HG02981 (cell line): Measurements from ENCODE around the gene STAP1.
"Not testable (repeated sequence)": the region's sequence is repeated elsewhere in the genome, so short reads cannot be mapped to it uniquely, and the experiment has no call there.

Experiments used
- ATAC-seq: cut with Tn5 transposase; IDR thresholded peaks from one replicate; pipeline ENCODE4 v1.9.1; 2021; ENCODE audit warnings: mild to moderate bottlenecking, moderate library complexity; ENCODE audit not compliant: unreplicated experiment

Gene STAP1

DNA sequence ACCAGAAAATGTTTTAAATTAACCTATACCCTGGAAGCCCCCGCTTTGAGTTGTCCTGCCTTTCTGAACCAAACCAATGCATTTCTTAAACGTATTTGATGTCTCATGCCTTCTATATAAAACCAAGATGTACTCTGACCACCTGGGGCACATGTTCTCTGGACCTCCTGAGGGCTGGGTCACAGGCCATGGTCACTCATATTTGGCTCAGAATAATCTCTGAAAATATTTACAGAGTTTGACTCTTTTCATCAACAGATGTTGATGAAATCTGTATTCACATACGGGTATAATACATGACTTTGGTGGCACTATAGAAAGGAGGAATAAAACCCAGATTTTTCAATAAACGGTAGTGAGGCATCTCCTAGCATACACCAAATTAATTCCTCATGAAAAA is 55.7 kb downstream of the STAP1 start:
- ATAC-seq: no peak

DNA sequence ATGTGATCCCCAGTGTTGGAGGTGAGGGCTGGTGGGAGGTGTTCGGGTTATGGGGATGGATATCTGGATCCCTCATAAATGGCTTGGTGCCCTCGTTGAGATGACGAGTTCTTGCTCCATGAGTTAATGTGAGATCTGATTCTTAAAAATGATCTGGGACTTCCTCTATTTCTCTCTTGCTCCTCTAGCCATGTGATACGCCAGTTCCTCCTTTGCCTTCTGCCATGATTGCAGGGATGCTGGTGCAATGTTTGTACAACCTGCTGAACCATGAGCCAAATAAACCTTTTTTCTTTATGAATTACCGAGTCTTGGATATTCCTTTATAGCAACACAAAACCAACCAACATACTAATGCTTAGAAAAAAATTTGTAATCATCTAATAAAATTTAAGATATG is 56.6 kb downstream of the STAP1 start:
- ATAC-seq: no peak

- no peak for ATAC-seq
These were observed 58.0 kb downstream of the STAP1 start for GRCh38 chr4:67616478-67616877.

DNA sequence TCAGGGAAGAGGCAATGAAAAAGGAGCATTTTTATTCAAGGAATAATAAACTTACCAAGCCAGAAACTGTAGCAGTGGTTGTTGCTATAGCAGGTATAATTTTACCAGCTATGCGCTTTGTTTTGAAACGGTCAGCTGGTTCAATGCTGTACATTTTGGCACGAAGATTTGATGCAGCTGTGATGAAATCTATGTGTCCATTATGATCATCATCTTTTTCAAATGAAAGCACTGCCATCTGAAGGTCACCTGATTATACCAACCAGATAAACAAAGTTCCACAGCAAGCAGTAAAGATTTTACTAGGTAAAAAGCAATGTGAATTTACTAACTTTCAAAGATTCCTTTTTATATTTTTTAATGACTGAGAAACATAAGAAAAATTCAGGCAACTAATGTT is 66.4 kb downstream of the STAP1 start:
- ATAC-seq: no peak

GRCh38 chr4:67632492-67632891 is 74.0 kb downstream of the STAP1 start:
- no peak for ATAC-seq

DNA sequence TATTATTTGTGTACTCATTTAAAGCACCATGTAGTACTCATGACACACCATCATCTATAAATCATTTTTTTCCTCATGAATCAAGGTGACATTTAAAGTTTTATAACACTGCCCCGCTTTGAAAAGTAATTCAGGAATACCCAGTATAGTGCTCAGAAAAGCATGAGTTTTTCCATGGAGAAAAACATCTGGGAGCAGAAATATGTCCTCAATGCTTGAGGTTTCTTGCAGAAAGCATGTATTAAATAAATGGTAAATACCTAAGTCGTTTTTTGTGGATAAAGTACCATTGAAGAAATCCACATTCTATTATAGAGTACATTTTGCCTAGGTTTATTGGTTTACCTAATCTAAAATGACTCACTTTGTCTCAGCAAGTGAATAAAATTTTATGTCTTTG is 76.2 kb downstream of the STAP1 start:
- no peak for ATAC-seq

- no peak for ATAC-seq
These were observed 76.8 kb downstream of the STAP1 start for GRCh38 chr4:67635331-67635730.

DNA sequence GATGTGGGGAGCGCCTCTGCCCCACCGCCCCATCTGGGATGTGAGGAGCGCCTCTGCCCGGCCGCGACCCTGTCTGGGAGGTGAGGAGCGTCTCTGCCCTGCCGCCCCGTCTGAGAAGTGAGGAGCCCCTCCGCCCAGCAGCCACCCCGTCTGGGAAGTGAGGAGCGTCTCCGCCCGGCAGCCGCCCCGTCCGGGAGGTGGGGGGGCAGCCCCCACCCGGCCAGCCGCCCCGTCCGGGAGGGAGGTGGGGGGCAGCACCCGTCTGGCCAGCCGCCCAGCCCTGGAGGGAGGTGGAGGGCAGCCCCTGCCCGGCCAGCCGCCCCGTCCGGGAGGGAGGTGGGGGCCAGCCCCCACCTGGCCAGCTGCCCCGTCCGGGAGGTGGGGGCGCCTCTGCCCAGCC is 78.5 kb downstream of the STAP1 start:
- ATAC-seq: not testable (repeated sequence)

- no peak for ATAC-seq
These were observed 79.6 kb downstream of the STAP1 start for GRCh38 chr4:67638136-67638535.

GRCh38 chr4:67651536-67651935 is 93.0 kb downstream of the STAP1 start:
- no peak for ATAC-seq
